ENCODE results near the gene MMP20. TPM values are rescaled to one million over a fixed set of nuclear protein-coding genes. Genes with fewer than 3 reads are reported as not detected.

The MMP20 gene
- total RNA-seq, 1 experiment from 2014 or later: not detected

DNA sequence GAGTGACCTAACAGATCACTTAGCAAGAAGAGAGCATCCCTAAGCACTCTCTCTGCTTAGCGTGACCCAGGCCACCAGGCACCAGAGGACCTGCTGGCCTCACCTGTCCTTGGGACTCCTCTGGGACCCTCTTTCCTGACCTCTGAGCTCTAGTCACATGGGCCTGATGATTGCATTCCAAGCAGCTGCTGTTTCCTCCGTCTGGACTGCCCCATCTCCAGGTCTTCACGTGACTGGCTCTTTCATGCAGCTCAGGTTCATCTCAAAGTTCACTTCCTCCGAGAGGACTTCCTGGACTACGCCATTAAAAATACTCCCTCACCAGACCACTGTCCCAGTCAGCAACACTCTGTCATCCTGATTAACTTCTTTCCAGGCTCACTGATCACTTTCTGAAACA, 2.9 kb downstream of the MMP20 start:
- ATAC-seq (no peak), DNase-seq (ENCODE audit: low spot score) (no peak)
- Mint-ChIP-seq H3K9me3 (no peaks in the 10 kb centered on the region), H3K4me1 (peaks cover 5% of the 10 kb centered on the region), H3K27ac (no peak overlapping the region), H3K27me3 (ENCODE audit: low read depth) (no peaks in the 10 kb centered on the region), H3K36me3 (no peaks in the 10 kb centered on the region), H3K4me3 (no peak overlapping the region)
- ChIA-PET POLR2A (no interaction called here), CTCF (interaction anchor here (1.2 kb wide), 1 partner anchor 9 kb away, joined by 6 read pairs; no protein-coding TSS in a partner anchor)
- TF ChIP-seq ZNF138 (CRISPR knock-in tag; conservative IDR thresholded peaks at IDR 0.05): no peak
- TF ChIP-seq ZNF671 (CRISPR knock-in tag; IDR thresholded peaks at IDR 0.05): no peak
- no peak for TF ChIP-seq ZNF121 (CRISPR knock-in tag; IDR thresholded peaks at IDR 0.05)
- TF ChIP-seq, protein P1, sequence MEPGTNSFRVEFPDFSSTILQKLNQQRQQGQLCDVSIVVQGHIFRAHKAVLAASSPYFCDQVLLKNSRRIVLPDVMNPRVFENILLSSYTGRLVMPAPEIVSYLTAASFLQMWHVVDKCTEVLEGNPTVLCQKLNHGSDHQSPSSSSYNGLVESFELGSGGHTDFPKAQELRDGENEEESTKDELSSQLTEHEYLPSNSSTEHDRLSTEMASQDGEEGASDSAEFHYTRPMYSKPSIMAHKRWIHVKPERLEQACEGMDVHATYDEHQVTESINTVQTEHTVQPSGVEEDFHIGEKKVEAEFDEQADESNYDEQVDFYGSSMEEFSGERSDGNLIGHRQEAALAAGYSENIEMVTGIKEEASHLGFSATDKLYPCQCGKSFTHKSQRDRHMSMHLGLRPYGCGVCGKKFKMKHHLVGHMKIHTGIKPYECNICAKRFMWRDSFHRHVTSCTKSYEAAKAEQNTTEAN (CRISPR knock-in tag; IDR thresholded peaks at IDR 0.05): no peak
- TF ChIP-seq OVOL2 (CRISPR knock-in tag; IDR thresholded peaks at IDR 0.05; ENCODE audit: borderline replicate concordance): no peak
- no peak for TF ChIP-seq ZBTB21 (CRISPR knock-in tag; IDR thresholded peaks at IDR 0.05; ENCODE audit: borderline replicate concordance)
- no peak for TF ChIP-seq ATF2 (CRISPR knock-in tag; IDR thresholded peaks at IDR 0.05; ENCODE audit: borderline replicate concordance, low read depth)
- no peak for TF ChIP-seq SOX15 (CRISPR knock-in tag; IDR thresholded peaks at IDR 0.05)
- no peak for TF ChIP-seq MAX (CRISPR knock-in tag; IDR thresholded peaks at IDR 0.05)

GRCh38 chr11:102620818-102621561, 4.1 kb downstream of the MMP20 start:
- Mint-ChIP-seq H3K27me3 (ENCODE audit: low read depth) (no peaks in the 10 kb centered on the region), H3K36me3 (no peaks in the 10 kb centered on the region), H3K4me1 (peaks cover 10% of the 10 kb centered on the region), H3K27ac (no peak overlapping the region), H3K4me3 (no peak overlapping the region), H3K9me3 (no peaks in the 10 kb centered on the region)
- ChIA-PET CTCF (no interaction called here), POLR2A (no interaction called here)
- DNase-seq (ENCODE audit: low spot score): no peak
- ATAC-seq: no peak
- TF ChIP-seq, protein P2, sequence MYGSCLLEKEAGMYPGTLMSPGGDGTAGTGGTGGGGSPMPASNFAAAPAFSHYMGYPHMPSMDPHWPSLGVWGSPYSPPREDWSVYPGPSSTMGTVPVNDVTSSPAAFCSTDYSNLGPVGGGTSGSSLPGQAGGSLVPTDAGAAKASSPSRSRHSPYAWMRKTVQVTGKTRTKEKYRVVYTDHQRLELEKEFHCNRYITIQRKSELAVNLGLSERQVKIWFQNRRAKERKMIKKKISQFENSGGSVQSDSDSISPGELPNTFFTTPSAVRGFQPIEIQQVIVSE (CRISPR knock-in tag; IDR thresholded peaks at IDR 0.05; ENCODE audit: borderline replicate concordance): no peak
- TF ChIP-seq, protein P3, sequence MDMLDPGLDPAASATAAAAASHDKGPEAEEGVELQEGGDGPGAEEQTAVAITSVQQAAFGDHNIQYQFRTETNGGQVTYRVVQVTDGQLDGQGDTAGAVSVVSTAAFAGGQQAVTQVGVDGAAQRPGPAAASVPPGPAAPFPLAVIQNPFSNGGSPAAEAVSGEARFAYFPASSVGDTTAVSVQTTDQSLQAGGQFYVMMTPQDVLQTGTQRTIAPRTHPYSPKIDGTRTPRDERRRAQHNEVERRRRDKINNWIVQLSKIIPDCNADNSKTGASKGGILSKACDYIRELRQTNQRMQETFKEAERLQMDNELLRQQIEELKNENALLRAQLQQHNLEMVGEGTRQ (CRISPR knock-in tag; IDR thresholded peaks at IDR 0.05): no peak
- no peak for TF ChIP-seq JAZF1 (CRISPR knock-in tag; IDR thresholded peaks at IDR 0.05)
- TF ChIP-seq, protein P4, sequence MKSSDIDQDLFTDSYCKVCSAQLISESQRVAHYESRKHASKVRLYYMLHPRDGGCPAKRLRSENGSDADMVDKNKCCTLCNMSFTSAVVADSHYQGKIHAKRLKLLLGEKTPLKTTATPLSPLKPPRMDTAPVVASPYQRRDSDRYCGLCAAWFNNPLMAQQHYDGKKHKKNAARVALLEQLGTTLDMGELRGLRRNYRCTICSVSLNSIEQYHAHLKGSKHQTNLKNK (CRISPR knock-in tag; IDR thresholded peaks at IDR 0.05): no peak
- no peak for TF ChIP-seq ZNF219 (CRISPR knock-in tag; IDR thresholded peaks at IDR 0.05; ENCODE audit: borderline replicate concordance)
- no peak for TF ChIP-seq ATF6 (CRISPR knock-in tag; IDR thresholded peaks at IDR 0.05)
- no peak for TF ChIP-seq FOXP1 (CRISPR knock-in tag; IDR thresholded peaks at IDR 0.05; ENCODE audit: borderline replicate concordance)
- no peak for TF ChIP-seq ZNF121 (CRISPR knock-in tag; IDR thresholded peaks at IDR 0.05)
- no peak for TF ChIP-seq PREB (CRISPR knock-in tag; IDR thresholded peaks at IDR 0.05; ENCODE audit: borderline replicate concordance)
- TF ChIP-seq, protein P5, sequence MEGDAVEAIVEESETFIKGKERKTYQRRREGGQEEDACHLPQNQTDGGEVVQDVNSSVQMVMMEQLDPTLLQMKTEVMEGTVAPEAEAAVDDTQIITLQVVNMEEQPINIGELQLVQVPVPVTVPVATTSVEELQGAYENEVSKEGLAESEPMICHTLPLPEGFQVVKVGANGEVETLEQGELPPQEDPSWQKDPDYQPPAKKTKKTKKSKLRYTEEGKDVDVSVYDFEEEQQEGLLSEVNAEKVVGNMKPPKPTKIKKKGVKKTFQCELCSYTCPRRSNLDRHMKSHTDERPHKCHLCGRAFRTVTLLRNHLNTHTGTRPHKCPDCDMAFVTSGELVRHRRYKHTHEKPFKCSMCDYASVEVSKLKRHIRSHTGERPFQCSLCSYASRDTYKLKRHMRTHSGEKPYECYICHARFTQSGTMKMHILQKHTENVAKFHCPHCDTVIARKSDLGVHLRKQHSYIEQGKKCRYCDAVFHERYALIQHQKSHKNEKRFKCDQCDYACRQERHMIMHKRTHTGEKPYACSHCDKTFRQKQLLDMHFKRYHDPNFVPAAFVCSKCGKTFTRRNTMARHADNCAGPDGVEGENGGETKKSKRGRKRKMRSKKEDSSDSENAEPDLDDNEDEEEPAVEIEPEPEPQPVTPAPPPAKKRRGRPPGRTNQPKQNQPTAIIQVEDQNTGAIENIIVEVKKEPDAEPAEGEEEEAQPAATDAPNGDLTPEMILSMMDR (IDR thresholded peaks at IDR 0.05): no peak
- no peak for TF ChIP-seq SMAD4 (CRISPR knock-in tag; IDR thresholded peaks at IDR 0.05)
- TF ChIP-seq, protein P6, sequence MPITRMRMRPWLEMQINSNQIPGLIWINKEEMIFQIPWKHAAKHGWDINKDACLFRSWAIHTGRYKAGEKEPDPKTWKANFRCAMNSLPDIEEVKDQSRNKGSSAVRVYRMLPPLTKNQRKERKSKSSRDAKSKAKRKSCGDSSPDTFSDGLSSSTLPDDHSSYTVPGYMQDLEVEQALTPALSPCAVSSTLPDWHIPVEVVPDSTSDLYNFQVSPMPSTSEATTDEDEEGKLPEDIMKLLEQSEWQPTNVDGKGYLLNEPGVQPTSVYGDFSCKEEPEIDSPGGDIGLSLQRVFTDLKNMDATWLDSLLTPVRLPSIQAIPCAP (CRISPR knock-in tag; IDR thresholded peaks at IDR 0.05): no peak
- TF ChIP-seq ETV6 (CRISPR knock-in tag; IDR thresholded peaks at IDR 0.05): no peak
- no peak for TF ChIP-seq ZNF423 (CRISPR knock-in tag; IDR thresholded peaks at IDR 0.05)
- no peak for TF ChIP-seq ZNF671 (CRISPR knock-in tag; IDR thresholded peaks at IDR 0.05)
- TF ChIP-seq CREM (CRISPR knock-in tag; IDR thresholded peaks at IDR 0.05): no peak
